A673 (cell line): Measurements from ENCODE around the gene CAV1. TPM values are rescaled to one million over a fixed set of nuclear protein-coding genes. Genes with fewer than 3 reads are reported as not detected.
"Not testable (repeated sequence)": the region's sequence is repeated elsewhere in the genome, so short reads cannot be mapped to it uniquely, and the experiment has no call there.

Source experiments
- BruUV-seq: library from RNA; stranded (reverse); fragments of 400-500 nt; replicated peaks from 2 replicates; lab custom pipeline; 2021; lab: Mats Ljungman, UMichigan
- CTCF ChIA-PET: fragments of 300-600 bp; sonication (Branson Sonifier 250); formaldehyde crosslinking; loops from one replicate; lab custom pipeline; 2022; ENCODE audit warnings: antibody characterized with exemption; lab: Charles Lee
- POLR2A ChIA-PET: fragments of 300-600 bp; sonication (Branson Sonifier 250); formaldehyde crosslinking; loops from one replicate; lab custom pipeline; 2022; ENCODE audit warnings: antibody characterized with exemption; ENCODE audit not compliant: low non-redundant PET; lab: Charles Lee
- DNase-seq: peaks from one replicate; pipeline ENCODE4 v3.0.0-alpha.2; 2015; ENCODE audit warnings: low spot score
- H3K27ac ChIP-seq: fragments of 200-600 bp; sonication (generic); 2 replicates; pipeline ENCODE4 v1.5.1; 2016; ENCODE audit warnings: mixed run types, low read depth, mild to moderate bottlenecking, mixed read lengths, antibody characterized with exemption, low read length; ENCODE audit not compliant: poor library complexity, severe bottlenecking
- H3K27me3 ChIP-seq: fragments of 200-600 bp; sonication (generic); replicated peaks from 2 replicates; pipeline ENCODE4 v1.6.1; 2017; ENCODE audit warnings: mixed run types, low read depth, mild to moderate bottlenecking, mixed read lengths, antibody characterized with exemption, low read length; ENCODE audit not compliant: insufficient read depth, poor library complexity
- H3K36me3 ChIP-seq: fragments of 200-600 bp; sonication (generic); 2 replicates; pipeline ENCODE4 v1.6.1; 2016; ENCODE audit warnings: mixed run types, mild to moderate bottlenecking, mixed read lengths, antibody characterized with exemption, low read length; ENCODE audit not compliant: insufficient read depth, poor library complexity, severe bottlenecking
- H3K4me1 ChIP-seq: fragments of 200-600 bp; sonication (generic); 2 replicates; pipeline ENCODE4 v1.6.1; 2017; ENCODE audit warnings: mixed run types, mild to moderate bottlenecking, mixed read lengths, antibody characterized with exemption, low read length; ENCODE audit not compliant: insufficient read depth, poor library complexity, severe bottlenecking
- H3K4me3 ChIP-seq: fragments of 200-600 bp; sonication (generic); 2 replicates; pipeline ENCODE4 v1.5.1; 2016; ENCODE audit warnings: low read depth, mixed run types, mild to moderate bottlenecking, mixed read lengths, low read length; ENCODE audit not compliant: poor library complexity, severe bottlenecking
- H3K9me3 ChIP-seq: fragments of 200-600 bp; sonication (generic); 2 replicates; pipeline ENCODE4 v1.6.1; 2016; ENCODE audit warnings: mixed run types, low read depth, mild to moderate bottlenecking, mixed read lengths, antibody characterized with exemption, low read length; ENCODE audit not compliant: poor library complexity, severe bottlenecking
- CTCF ChIP-seq: fragments of 300-800, 200-600 bp; sonication (generic); conservative IDR thresholded peaks from 2 replicates; pipeline ENCODE4 v1.5.1; 2017; ENCODE audit warnings: low read depth, mild to moderate bottlenecking, antibody characterized with exemption, low read length, moderate library complexity, mixed read lengths
- EZH2 ChIP-seq: fragments of 200-600 bp; sonication (generic); IDR thresholded peaks from 2 replicates; pipeline ENCODE4 v1.6.1; 2017; ENCODE audit warnings: borderline replicate concordance, low read depth, mild to moderate bottlenecking, mixed read lengths, antibody characterized with exemption, low read length; ENCODE audit not compliant: poor library complexity, severe bottlenecking
- intact Hi-C: fragments of 100-400 bp; cut with micrococcal nuclease; formaldehyde crosslinking; loops from one replicate; pipeline ENCODE4 v1.10.0; 2022; ENCODE audit not compliant: unreplicated experiment
- total RNA-seq: library from RNA; stranded (reverse); gene quantifications from 2 replicates; pipeline ENCODE4 v1.2.3, GENCODE V29; 2021

Gene CAV1
- total RNA-seq, 1 experiment from 2014 or later: 2,074 TPM

DNA sequence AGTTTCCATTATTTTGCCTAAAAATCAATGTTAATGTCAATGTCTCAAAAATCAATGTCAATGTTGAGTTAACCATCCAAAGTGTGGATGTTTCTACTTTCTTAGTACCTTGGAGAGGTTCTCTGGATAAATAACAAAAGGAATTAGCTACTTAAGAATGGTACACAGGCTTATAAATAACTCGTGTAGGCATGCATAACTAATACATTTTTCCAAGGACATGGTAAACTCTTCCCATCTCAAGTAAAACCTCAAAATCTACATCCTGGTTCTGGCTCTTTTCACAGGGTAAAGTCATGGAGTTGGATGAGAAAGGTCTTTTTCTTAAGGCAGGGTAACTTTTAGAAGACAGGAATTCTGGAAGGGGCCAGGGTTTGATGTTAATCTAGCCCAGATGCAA lies 59.9 kb downstream of the CAV1 start:
- CTCF ChIA-PET: no interaction called here
- POLR2A ChIA-PET: no interaction called here
- DNase-seq: no peak
- Histone ChIP-seq H3K27me3 (no peaks in the 10 kb centered on the region), H3K4me1 (peaks cover 50% of the 10 kb centered on the region), H3K36me3 (no peaks in the 10 kb centered on the region), H3K4me3 (no peak overlapping the region), H3K9me3 (no peaks in the 10 kb centered on the region), H3K27ac (peak overlapping the region; percentile 21)
- intact Hi-C loops: loop anchor here (10.0 kb wide), 2 partner anchors 140 to 250 kb away; no protein-coding TSS in a partner anchor
- no TSS peak for BruUV-seq
- TF ChIP-seq CTCF: no peak
- no peak for TF ChIP-seq EZH2

GRCh38 chr7:116585392-116585791 lies 60.6 kb downstream of the CAV1 start:
- no peak for DNase-seq
- TF ChIP-seq EZH2 (no peak), CTCF (no peak)
- POLR2A ChIA-PET: no interaction called here
- Histone ChIP-seq H3K36me3 (no peaks in the 10 kb centered on the region), H3K4me3 (no peak overlapping the region), H3K9me3 (no peaks in the 10 kb centered on the region), H3K4me1 (peaks cover 56% of the 10 kb centered on the region), H3K27ac (no peak overlapping the region), H3K27me3 (no peaks in the 10 kb centered on the region)
- CTCF ChIA-PET: no interaction called here
- intact Hi-C loops: loop anchor here (10.0 kb wide), 2 partner anchors 141 to 251 kb away; no protein-coding TSS in a partner anchor
- no TSS peak for BruUV-seq

GRCh38 chr7:116585967-116586366 lies 61.1 kb downstream of the CAV1 start:
- Histone ChIP-seq H3K4me1 (peaks cover 62% of the 10 kb centered on the region), H3K27me3 (no peaks in the 10 kb centered on the region), H3K9me3 (no peaks in the 10 kb centered on the region), H3K27ac (no peak overlapping the region), H3K36me3 (no peaks in the 10 kb centered on the region), H3K4me3 (no peak overlapping the region)
- intact Hi-C loops: loop anchor here (2.0 to 10.0 kb wide), 3 partner anchors 27 to 251 kb away; no protein-coding TSS in a partner anchor
- TF ChIP-seq EZH2: no peak
- TF ChIP-seq CTCF: no peak
- CTCF ChIA-PET: no interaction called here
- no TSS peak for BruUV-seq
- DNase-seq: no peak
- POLR2A ChIA-PET: no interaction called here

DNA sequence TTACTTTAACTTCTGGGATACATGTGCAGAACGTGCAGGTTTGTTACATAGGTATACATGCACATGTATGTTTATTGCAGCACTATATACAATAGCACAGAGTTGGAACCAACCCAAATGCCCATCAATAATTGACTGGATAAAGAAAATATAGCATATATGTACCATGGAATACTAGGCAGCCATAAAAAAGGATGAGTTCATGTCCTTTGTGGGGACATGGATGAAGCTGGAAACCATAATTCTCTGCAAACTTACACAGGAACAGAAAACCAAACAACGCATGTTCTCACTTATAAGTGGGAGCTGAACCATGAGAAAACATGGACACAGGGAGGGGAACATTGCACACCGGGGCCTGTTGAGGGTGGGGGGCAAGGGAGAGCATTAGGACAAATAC lies 62.4 kb downstream of the CAV1 start:
- not testable (repeated sequence) for H3K4me3 ChIP-seq, BruUV-seq, DNase-seq, H3K9me3 ChIP-seq, H3K36me3 ChIP-seq, H3K27me3 ChIP-seq
- Histone ChIP-seq H3K4me1 (peaks cover 73% of the 10 kb centered on the region), H3K27ac (peak overlapping the region; percentile 55)
- CTCF ChIA-PET: interaction anchor here (1.0 kb wide), 1 partner anchor 220 kb away, joined by 6 read pairs; no protein-coding TSS in a partner anchor
- intact Hi-C loops: loop anchor here (2.0 to 10.0 kb wide), 3 partner anchors 28 to 252 kb away; no protein-coding TSS in a partner anchor
- POLR2A ChIA-PET: interaction anchor here (0.5 kb wide), 1 partner anchor 384 kb away, joined by 3 read pairs; no protein-coding TSS in a partner anchor
